Neural progenitor cell (in vitro differentiated cells): Measurements from ENCODE around the gene WHAMM.

ENCODE experiments used
- EZH2phosphoT487 ChIP-seq: fragments of 200-600 bp; sonication (generic); IDR thresholded peaks from 2 replicates; pipeline ENCODE4 v1.6.1; 2017; ENCODE audit warnings: antibody characterized with exemption
- TF ChIP-seq, protein P1 (sequence below): fragments of 200-600 bp; sonication (generic); IDR thresholded peaks from 2 replicates; pipeline ENCODE4 v1.5.1; 2017; ENCODE audit warnings: antibody characterized with exemption, mild to moderate bottlenecking

DNA sequence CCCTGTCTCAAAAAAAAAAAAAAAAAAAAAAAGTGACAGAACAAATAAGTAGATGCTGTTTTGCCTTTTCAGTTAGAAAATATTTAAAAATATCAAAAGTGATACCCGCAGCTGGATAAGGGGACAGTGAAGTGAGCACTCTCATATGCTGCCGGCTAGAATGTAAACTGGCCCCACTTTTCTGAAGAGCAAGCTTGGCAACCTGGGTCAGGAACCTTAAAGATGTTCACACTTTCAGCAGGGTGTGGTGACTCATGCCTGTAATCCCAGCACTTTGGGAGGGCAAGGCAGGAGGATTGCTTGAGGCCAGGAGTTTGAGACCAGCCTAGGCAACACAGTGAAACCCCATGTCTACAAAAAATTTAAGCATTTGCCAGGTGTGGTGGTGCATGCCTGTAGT lies 20.9 kb upstream of the WHAMM start:
- TF ChIP-seq, protein P1, sequence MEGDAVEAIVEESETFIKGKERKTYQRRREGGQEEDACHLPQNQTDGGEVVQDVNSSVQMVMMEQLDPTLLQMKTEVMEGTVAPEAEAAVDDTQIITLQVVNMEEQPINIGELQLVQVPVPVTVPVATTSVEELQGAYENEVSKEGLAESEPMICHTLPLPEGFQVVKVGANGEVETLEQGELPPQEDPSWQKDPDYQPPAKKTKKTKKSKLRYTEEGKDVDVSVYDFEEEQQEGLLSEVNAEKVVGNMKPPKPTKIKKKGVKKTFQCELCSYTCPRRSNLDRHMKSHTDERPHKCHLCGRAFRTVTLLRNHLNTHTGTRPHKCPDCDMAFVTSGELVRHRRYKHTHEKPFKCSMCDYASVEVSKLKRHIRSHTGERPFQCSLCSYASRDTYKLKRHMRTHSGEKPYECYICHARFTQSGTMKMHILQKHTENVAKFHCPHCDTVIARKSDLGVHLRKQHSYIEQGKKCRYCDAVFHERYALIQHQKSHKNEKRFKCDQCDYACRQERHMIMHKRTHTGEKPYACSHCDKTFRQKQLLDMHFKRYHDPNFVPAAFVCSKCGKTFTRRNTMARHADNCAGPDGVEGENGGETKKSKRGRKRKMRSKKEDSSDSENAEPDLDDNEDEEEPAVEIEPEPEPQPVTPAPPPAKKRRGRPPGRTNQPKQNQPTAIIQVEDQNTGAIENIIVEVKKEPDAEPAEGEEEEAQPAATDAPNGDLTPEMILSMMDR: no peak
- TF ChIP-seq EZH2phosphoT487: no peak
